ENCODE results near the gene C19orf18.

DNA sequence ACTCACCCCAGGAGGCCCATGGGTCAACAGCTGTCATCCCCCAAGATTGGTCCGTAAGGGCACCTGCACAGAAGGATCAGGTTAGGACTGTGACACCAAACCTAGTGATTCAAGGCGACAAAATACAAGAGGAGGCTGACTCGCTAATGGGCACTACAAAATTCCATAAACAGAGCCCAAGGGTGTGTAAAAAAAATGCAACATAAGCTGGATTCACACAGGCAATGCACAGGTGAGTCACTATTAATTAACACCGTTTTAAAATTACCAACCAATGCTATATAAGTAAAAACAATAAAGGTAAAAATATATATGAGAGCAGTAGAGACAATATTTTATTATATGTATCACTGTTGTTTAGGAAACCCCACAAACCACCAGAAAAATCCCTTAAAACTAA lies 26.3 kb upstream of the C19orf18 start:
- TF ChIP-seq ZFP30 (CRISPR knock-in tag; IDR thresholded peaks at IDR 0.05) (no peak), ZC3H10 (CRISPR knock-in tag; IDR thresholded peaks at IDR 0.05) (no peak), SNAI2 (CRISPR knock-in tag; IDR thresholded peaks at IDR 0.05) (no peak), TSHZ2 (CRISPR knock-in tag; IDR thresholded peaks at IDR 0.05) (no peak), PATZ1 (CRISPR knock-in tag; IDR thresholded peaks at IDR 0.05; ENCODE audit: borderline replicate concordance) (no peak), TOX (CRISPR knock-in tag; IDR thresholded peaks at IDR 0.05; ENCODE audit: borderline replicate concordance) (no peak), ZFP3 (CRISPR knock-in tag; IDR thresholded peaks at IDR 0.05) (no peak), CSDC2 (CRISPR knock-in tag; IDR thresholded peaks at IDR 0.05) (no peak), RARB (CRISPR knock-in tag; IDR thresholded peaks at IDR 0.05) (no peak)

All from SK-N-SH treated with all-trans-retinoic acid at 6 μM for 48 hours (cell line).